SH-SY5Y (cell line): ENCODE results near the gene RIF1.

Experiments used
- GATA2 ChIP-seq: IDR thresholded peaks from 2 replicates; pipeline ENCODE4 v1.6.1; 2011; ENCODE audit warnings: mild to moderate bottlenecking, low read depth, low read length
- GATA3 ChIP-seq: IDR thresholded peaks from 2 replicates; pipeline ENCODE4 v1.6.1; 2011; ENCODE audit warnings: low read depth, mild to moderate bottlenecking, low read length, moderate library complexity

DNA sequence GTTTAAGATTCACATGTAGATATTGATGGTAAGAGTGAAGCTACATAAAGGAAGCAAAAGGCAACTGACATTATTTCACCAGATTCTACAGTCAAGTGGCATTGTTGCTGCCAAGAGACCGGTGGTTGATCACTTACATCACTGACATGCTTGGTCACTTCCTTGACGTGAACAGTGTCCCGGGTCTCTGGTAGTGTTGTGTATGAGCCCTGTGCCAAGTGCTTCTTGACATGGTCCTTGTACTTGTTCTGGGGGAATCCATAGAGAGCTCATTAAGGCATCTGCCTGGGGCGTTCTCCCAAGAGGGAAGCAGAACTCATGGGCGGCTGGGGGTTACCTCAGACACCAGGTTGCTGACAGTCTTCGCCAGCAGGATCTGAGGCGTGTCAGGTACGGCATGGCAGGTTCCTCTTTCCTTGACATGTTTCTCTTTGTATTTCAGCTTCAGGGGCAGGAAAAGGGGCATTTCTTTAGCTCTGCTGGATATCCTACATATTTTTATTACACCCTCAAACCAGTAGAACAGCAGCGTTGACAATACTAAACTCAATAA, 116.2 kb downstream of the RIF1 start:
- TF ChIP-seq GATA2, result no peak
- TF ChIP-seq GATA3, result no peak
